Measurements from ENCODE around the gene GTF2IRD1. TPM values are rescaled to one million over a fixed set of nuclear protein-coding genes. Genes with fewer than 3 reads are reported as not detected.

GTF2IRD1 gene
- total RNA-seq, 1 experiment from 2014 or later, result 54.0 TPM

GRCh38 chr7:74412056-74412455, 41.6 kb upstream of the GTF2IRD1 start:
- in situ Hi-C loops (cut with HindIII; ENCODE audit: low pct_unique_long_range_greater_than_20kb, low sequenced_read_pairs), result no loop called here
- no peaks in the 10 kb centered on the region for H3K4me1 ChIP-seq (ENCODE audit: control insufficient read depth, insufficient read depth, low read length)
- H3K27me3 ChIP-seq (ENCODE audit: control insufficient read depth, insufficient read depth, low read length), result no peaks in the 10 kb centered on the region
- no peak overlapping the region for H3K27ac ChIP-seq (ENCODE audit: low read length)
- TF ChIP-seq POLR2AphosphoS5 (IDR thresholded peaks at IDR 0.05; ENCODE audit: low read depth, low read length) (no peak), SIN3A (IDR thresholded peaks at IDR 0.05; ENCODE audit: borderline replicate concordance, insufficient read depth, low read depth, low read length) (no peak), REST (IDR thresholded peaks at IDR 0.05; ENCODE audit: insufficient read depth in 1 of 2, low read depth in 2 of 2, low read length in 1 of 2) (no peak), CTCF (IDR thresholded peaks at IDR 0.05) (no peak), TCF7L2 (IDR thresholded peaks at IDR 0.05; ENCODE audit: low read depth, low read length) (no peak)
- peak; percentile 42; the same call in 1 of the 2 replicates for ATAC-seq
- CTCF ChIA-PET, result interaction anchor here (0.7 kb wide), 3 partner anchors 104 to 433 kb away, joined by 3 to 4 read pairs (median 3); no protein-coding TSS in a partner anchor
- no peaks in the 10 kb centered on the region for H3K9me3 ChIP-seq (ENCODE audit: control insufficient read depth, insufficient read depth, low read depth, low read length)
- no TSS peak for BruUV-seq (replicated peaks)
- intact Hi-C loops (cut with micrococcal nuclease; ENCODE audit: unreplicated experiment), result no loop called here
- H3K4me3 ChIP-seq (ENCODE audit: low read depth in 2 of 2, low read length in 2 of 2), result no peak overlapping the region
- H3K36me3 ChIP-seq (ENCODE audit: control insufficient read depth, insufficient read depth, low read length), result no peaks in the 10 kb centered on the region
- no peak for DNase-seq (ENCODE audit: low read depth, low spot score)
- POLR2A ChIA-PET, result interaction anchor here (0.6 kb wide), 2 partner anchors 90 to 673 kb away, joined by 6 to 8 read pairs; no protein-coding TSS in a partner anchor

- CTCF ChIA-PET, result interaction anchor here (0.7 kb wide), 3 partner anchors 104 to 434 kb away, joined by 3 to 4 read pairs (median 3); no protein-coding TSS in a partner anchor
- BruUV-seq (replicated peaks), result no TSS peak
These were observed 41.1 kb upstream of the GTF2IRD1 start for GRCh38 chr7:74412603-74413002.

More at GRCh38 chr7:74412603-74413002, 41.1 kb upstream of the GTF2IRD1 start:
- no peaks in the 10 kb centered on the region for H3K9me3 ChIP-seq (ENCODE audit: control insufficient read depth, insufficient read depth, low read depth, low read length)
- H3K27me3 ChIP-seq (ENCODE audit: control insufficient read depth, insufficient read depth, low read length), result no peaks in the 10 kb centered on the region
- intact Hi-C loops (cut with micrococcal nuclease; ENCODE audit: unreplicated experiment) (no loop called here), in situ Hi-C loops (cut with HindIII; ENCODE audit: low pct_unique_long_range_greater_than_20kb, low sequenced_read_pairs) (no loop called here)
- TF ChIP-seq REST (IDR thresholded peaks at IDR 0.05; ENCODE audit: insufficient read depth in 1 of 2, low read depth in 2 of 2, low read length in 1 of 2) (no peak), CTCF (IDR thresholded peaks at IDR 0.05) (no peak), SIN3A (IDR thresholded peaks at IDR 0.05; ENCODE audit: borderline replicate concordance, insufficient read depth, low read depth, low read length) (no peak), POLR2AphosphoS5 (IDR thresholded peaks at IDR 0.05; ENCODE audit: low read depth, low read length) (no peak), TCF7L2 (IDR thresholded peaks at IDR 0.05; ENCODE audit: low read depth, low read length) (no peak)
- POLR2A ChIA-PET, result interaction anchor here (0.6 kb wide), 2 partner anchors 90 to 672 kb away, joined by 6 to 8 read pairs; no protein-coding TSS in a partner anchor
- no peak for ATAC-seq
- DNase-seq (ENCODE audit: low read depth, low spot score), result no peak
- no peak overlapping the region for H3K4me3 ChIP-seq (ENCODE audit: low read depth in 2 of 2, low read length in 2 of 2)
- H3K36me3 ChIP-seq (ENCODE audit: control insufficient read depth, insufficient read depth, low read length), result no peaks in the 10 kb centered on the region
- H3K4me1 ChIP-seq (ENCODE audit: control insufficient read depth, insufficient read depth, low read length), result no peaks in the 10 kb centered on the region
- no peak overlapping the region for H3K27ac ChIP-seq (ENCODE audit: low read length)
